Measurements from ENCODE around the gene PSMA5. TPM values are rescaled to one million over a fixed set of nuclear protein-coding genes. Genes with fewer than 3 reads are reported as not detected.

PSMA5 gene
- total RNA-seq, 1 donor from 2014 or later = 143 TPM

GRCh38 chr1:109391626-109392025 is 34.6 kb downstream of the PSMA5 start:
- Histone ChIP-seq H3K9ac (ENCODE audit: low read length) (peak overlapping the region; percentile 63), H3K9me3 (ENCODE audit: insufficient read depth, low read depth, low read length) (no peaks in the 10 kb centered on the region), H4K20me1 (ENCODE audit: insufficient read depth, low read length) (no peaks in the 10 kb centered on the region), H3K36me3 (ENCODE audit: insufficient read depth, low read length) (no peaks in the 10 kb centered on the region), H3K4me2 (ENCODE audit: low read length) (peak overlapping the region; percentile 77), H3K27me3 (ENCODE audit: insufficient read depth, low read length) (no peaks in the 10 kb centered on the region), H3K4me3 (ENCODE audit: insufficient read depth, low read depth, low read length) (peak overlapping the region; percentile 34), H3K4me1 (ENCODE audit: insufficient read depth, low read length) (peaks cover 53% of the 10 kb centered on the region), H2AFZ (ENCODE audit: low read depth, low read length) (no peak overlapping the region), H3K79me2 (ENCODE audit: insufficient read depth, low read length) (peaks cover 89% of the 10 kb centered on the region), H3K27ac (ENCODE audit: low read depth, low read length) (peak overlapping the region; percentile 64)
- peak overlapping the region; percentile 72 for H3K4me3 Mint-ChIP-seq (ENCODE audit: unreplicated experiment)
- DNase-seq (ENCODE audit: low read depth) = no peak
- H3K27ac Mint-ChIP-seq (ENCODE audit: unreplicated experiment) = peak overlapping the region; percentile 54
- peaks cover 65% of the 10 kb centered on the region for H3K4me1 Mint-ChIP-seq (ENCODE audit: low read depth, unreplicated experiment)
- peaks cover 5% of the 10 kb centered on the region for H3K36me3 Mint-ChIP-seq (ENCODE audit: low read depth, unreplicated experiment)
- FAIRE-seq = no peak
- H3K27me3 Mint-ChIP-seq (ENCODE audit: low read depth, unreplicated experiment) = no peaks in the 10 kb centered on the region
- TF ChIP-seq EZH2 (IDR thresholded peaks at IDR 0.05; ENCODE audit: insufficient read depth, low read length) (no peak), CTCF (IDR thresholded peaks at IDR 0.05; ENCODE audit: insufficient read depth, low read depth, low read length) (no peak)
- no peaks in the 10 kb centered on the region for H3K9me3 Mint-ChIP-seq (ENCODE audit: unreplicated experiment)

GRCh38 chr1:109391157-109391556 is 35.1 kb downstream of the PSMA5 start:
- peak overlapping the region; percentile 77 for H3K4me2 ChIP-seq (ENCODE audit: low read length)
- H3K9ac ChIP-seq (ENCODE audit: low read length) = peak overlapping the region; percentile 63
- DNase-seq (ENCODE audit: low read depth) (peak; percentile 32), FAIRE-seq (no peak)
- no peak overlapping the region for H2AFZ ChIP-seq (ENCODE audit: low read depth, low read length)
- no peak for TF ChIP-seq EZH2 (IDR thresholded peaks at IDR 0.05; ENCODE audit: insufficient read depth, low read length)
- TF ChIP-seq CTCF (IDR thresholded peaks at IDR 0.05; ENCODE audit: insufficient read depth, low read depth, low read length) = no peak
- peak overlapping the region; percentile 23 for H3K4me3 Mint-ChIP-seq (ENCODE audit: unreplicated experiment)
- no peaks in the 10 kb centered on the region for H3K27me3 ChIP-seq (ENCODE audit: insufficient read depth, low read length)
- no peaks in the 10 kb centered on the region for H3K27me3 Mint-ChIP-seq (ENCODE audit: low read depth, unreplicated experiment)
- H3K4me1 Mint-ChIP-seq (ENCODE audit: low read depth, unreplicated experiment) = peaks cover 68% of the 10 kb centered on the region
- H3K79me2 ChIP-seq (ENCODE audit: insufficient read depth, low read length) = peaks cover 89% of the 10 kb centered on the region
- H3K27ac ChIP-seq (ENCODE audit: low read depth, low read length) = peak overlapping the region; percentile 64
- H3K9me3 Mint-ChIP-seq (ENCODE audit: unreplicated experiment) = no peaks in the 10 kb centered on the region
- H3K9me3 ChIP-seq (ENCODE audit: insufficient read depth, low read depth, low read length) = no peaks in the 10 kb centered on the region
- peaks cover 49% of the 10 kb centered on the region for H3K4me1 ChIP-seq (ENCODE audit: insufficient read depth, low read length)
- peak overlapping the region; percentile 34 for H3K4me3 ChIP-seq (ENCODE audit: insufficient read depth, low read depth, low read length)
- H4K20me1 ChIP-seq (ENCODE audit: insufficient read depth, low read length) = no peaks in the 10 kb centered on the region
- H3K36me3 ChIP-seq (ENCODE audit: insufficient read depth, low read length) = no peaks in the 10 kb centered on the region
- peak overlapping the region; percentile 54 for H3K27ac Mint-ChIP-seq (ENCODE audit: unreplicated experiment)
- peaks cover 5% of the 10 kb centered on the region for H3K36me3 Mint-ChIP-seq (ENCODE audit: low read depth, unreplicated experiment)

- Mint-ChIP-seq H3K27ac (ENCODE audit: unreplicated experiment) (peak overlapping the region; percentile 79), H3K36me3 (ENCODE audit: low read depth, unreplicated experiment) (peaks cover 5% of the 10 kb centered on the region), H3K4me1 (ENCODE audit: low read depth, unreplicated experiment) (peaks cover 71% of the 10 kb centered on the region), H3K27me3 (ENCODE audit: low read depth, unreplicated experiment) (no peaks in the 10 kb centered on the region), H3K9me3 (ENCODE audit: unreplicated experiment) (no peaks in the 10 kb centered on the region), H3K4me3 (ENCODE audit: unreplicated experiment) (peak overlapping the region; percentile 17)
- H3K27me3 ChIP-seq (ENCODE audit: insufficient read depth, low read length) = no peaks in the 10 kb centered on the region
- no peak for FAIRE-seq
- H3K9ac ChIP-seq (ENCODE audit: low read length) = peak overlapping the region; percentile 63
- no peak overlapping the region for H2AFZ ChIP-seq (ENCODE audit: low read depth, low read length)
- DNase-seq (ENCODE audit: low read depth) = no peak
- H4K20me1 ChIP-seq (ENCODE audit: insufficient read depth, low read length) = no peaks in the 10 kb centered on the region
- no peak overlapping the region for H3K4me3 ChIP-seq (ENCODE audit: insufficient read depth, low read depth, low read length)
- no peak for TF ChIP-seq CTCF (IDR thresholded peaks at IDR 0.05; ENCODE audit: insufficient read depth, low read depth, low read length)
- no peaks in the 10 kb centered on the region for H3K9me3 ChIP-seq (ENCODE audit: insufficient read depth, low read depth, low read length)
- no peaks in the 10 kb centered on the region for H3K36me3 ChIP-seq (ENCODE audit: insufficient read depth, low read length)
- H3K4me2 ChIP-seq (ENCODE audit: low read length) = peak overlapping the region; percentile 77
- peak overlapping the region; percentile 9 for H3K27ac ChIP-seq (ENCODE audit: low read depth, low read length)
- H3K4me1 ChIP-seq (ENCODE audit: insufficient read depth, low read length) = peaks cover 41% of the 10 kb centered on the region
- H3K79me2 ChIP-seq (ENCODE audit: insufficient read depth, low read length) = peaks cover 90% of the 10 kb centered on the region
Observed at GRCh38 chr1:109389638-109390341, 36.5 kb downstream of the PSMA5 start.
